HG03521 (cell line): ENCODE data around the gene CDH20.
"Not testable (repeated sequence)": the region's sequence is repeated elsewhere in the genome, so short reads cannot be mapped to it uniquely, and the experiment has no call there.

ENCODE experiments used
- ATAC-seq: cut with Tn5 transposase; IDR thresholded peaks from one replicate; pipeline ENCODE4 v1.9.1; 2021; ENCODE audit warnings: mild to moderate bottlenecking, moderate library complexity; ENCODE audit not compliant: unreplicated experiment

Gene CDH20

DNA sequence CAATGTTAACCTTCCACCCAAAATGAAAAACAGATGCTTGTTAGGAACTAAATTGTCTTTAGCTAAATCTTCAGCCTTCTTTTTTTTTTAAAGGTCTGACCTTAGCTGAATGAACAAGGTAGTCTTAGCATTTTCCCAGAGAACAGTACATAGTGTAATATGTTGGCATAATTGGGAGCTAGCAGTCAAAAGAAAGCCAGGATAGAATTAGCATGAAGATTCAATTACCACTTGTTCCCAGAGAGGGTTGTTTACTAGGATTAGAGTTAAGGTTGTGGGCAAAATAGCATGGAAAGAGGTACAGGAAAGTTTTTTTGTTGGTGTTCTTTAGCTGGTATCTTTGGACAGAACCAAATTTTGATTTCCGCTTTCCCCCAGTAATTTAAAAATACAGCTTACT lies 6.9 kb downstream of the CDH20 start:
- ATAC-seq: no peak

GRCh38 chr18:61348230-61348629 lies 15.0 kb downstream of the CDH20 start:
- ATAC-seq: no peak

GRCh38 chr18:61350578-61350977 lies 17.3 kb downstream of the CDH20 start:
- ATAC-seq: no peak

DNA sequence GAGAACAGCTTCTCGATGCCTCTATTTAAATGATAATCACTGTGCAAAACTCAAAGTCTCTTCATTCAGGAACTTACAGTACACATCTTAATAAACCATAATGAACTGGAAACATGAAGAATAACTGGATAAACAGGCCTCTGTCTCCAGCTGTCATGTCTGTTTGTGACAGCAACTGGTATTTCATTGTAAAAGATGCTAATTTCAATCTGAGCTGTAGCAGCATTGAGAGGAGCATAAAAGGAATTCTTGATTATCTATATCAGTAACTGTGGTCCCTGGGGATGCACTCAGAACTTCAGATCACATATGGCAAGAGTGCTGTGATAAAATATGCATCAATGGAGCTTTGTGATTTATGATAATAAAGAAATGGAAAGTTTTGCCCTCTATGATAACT lies 18.8 kb downstream of the CDH20 start:
- ATAC-seq: no peak

GRCh38 chr18:61352611-61353010 lies 19.4 kb downstream of the CDH20 start:
- ATAC-seq: no peak

GRCh38 chr18:61360404-61361383 lies 27.5 kb downstream of the CDH20 start:
- peak; percentile 89 for ATAC-seq

DNA sequence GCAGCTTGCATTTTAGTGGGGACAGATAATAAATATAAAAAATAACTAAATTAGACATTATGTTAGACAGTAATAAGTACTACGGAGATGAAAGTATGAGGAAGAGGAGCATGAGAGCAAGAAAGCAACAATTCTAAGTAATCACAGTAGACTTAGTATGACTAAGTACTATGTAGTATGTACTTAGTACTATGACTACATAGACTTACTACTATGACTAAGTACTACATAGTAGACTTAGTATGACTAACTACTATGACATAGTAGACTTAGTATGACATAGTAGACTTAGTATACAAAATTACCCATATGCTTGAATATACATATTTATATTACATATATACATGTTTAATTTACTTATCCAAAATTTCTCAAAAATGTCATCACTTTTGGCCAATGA lies 29.3 kb downstream of the CDH20 start:
- ATAC-seq: no peak

GRCh38 chr18:61364953-61365352 lies 31.7 kb downstream of the CDH20 start:
- ATAC-seq: no peak

GRCh38 chr18:61368001-61368400 lies 34.8 kb downstream of the CDH20 start:
- no peak for ATAC-seq

DNA sequence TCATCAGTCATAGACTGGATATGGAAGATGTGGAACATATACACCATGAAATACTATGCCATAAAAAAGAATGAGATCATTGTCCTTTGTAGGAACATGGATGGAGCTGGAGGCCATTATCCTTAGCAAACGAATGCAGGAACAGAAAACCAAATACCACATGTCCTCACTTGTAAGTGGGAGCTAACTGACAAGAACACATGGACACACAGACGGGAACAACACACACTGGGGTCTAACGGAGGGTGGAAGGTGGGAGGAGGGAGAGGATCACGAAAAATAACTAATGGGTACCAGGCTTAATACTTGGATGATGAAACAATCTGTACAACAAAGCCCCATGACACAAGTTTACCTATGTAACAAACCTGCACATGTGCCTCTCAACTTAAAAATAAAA lies 36.4 kb downstream of the CDH20 start:
- ATAC-seq: not testable (repeated sequence)

GRCh38 chr18:61371111-61371510 lies 37.9 kb downstream of the CDH20 start:
- no peak for ATAC-seq

DNA sequence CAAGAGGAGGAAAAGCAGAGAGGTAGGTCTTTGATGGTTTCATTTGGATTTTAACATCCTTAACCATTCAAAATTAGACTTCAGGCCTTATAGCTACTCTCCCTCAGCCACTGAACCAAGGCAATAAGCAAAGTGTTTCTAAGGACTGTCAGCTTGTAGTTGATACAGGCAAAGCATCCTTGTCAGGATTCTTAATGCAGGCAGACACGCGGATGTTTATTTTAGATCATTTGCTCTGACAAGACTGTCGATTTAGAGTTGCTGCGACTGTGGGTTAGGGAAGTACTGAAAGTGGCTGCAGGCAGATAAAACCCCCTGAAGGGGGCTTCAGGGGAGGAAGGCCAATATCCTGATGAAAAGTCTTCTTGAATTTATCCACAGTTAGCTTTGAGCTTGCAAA lies 46.6 kb downstream of the CDH20 start:
- ATAC-seq: no peak

DNA sequence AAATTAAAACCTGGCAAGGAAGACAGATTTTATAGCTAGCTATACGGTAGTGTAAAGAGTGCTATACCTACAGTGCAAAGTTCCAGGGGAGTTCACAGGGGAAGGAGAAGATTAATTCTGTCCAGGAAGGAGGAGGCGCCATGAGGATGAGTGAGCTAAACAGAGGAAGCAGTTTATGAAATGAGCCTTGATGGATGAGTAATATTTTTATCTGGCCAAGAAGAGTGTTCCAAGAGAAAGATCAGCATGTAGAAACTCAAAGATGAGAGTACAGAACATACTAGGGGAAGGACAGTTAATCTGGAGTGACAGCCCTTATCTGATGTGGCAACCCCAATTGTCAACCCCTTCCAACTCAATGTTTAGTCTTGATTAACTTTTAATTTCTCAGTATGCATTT lies 54.8 kb downstream of the CDH20 start:
- no peak for ATAC-seq

GRCh38 chr18:61394983-61395382 lies 61.8 kb downstream of the CDH20 start:
- no peak for ATAC-seq

DNA sequence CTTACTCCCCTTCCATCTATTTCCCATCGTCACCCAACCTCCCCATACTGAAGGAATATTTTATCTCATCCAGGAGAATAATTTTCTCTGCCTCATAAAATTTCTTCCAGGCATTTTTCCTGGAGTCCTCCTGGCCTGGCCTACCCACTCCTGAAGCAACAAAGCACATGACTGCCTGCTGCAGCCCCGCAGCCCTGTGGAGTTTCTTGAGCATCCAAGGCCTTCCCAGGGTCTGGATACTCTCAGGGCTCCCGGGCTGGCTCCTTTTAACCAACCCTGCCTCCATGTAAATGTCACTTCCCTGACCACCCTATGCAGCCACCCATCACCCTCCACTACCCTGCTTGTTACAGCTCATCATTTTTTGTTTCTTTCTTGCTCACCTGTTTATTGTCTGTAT lies 64.0 kb downstream of the CDH20 start:
- ATAC-seq: no peak

DNA sequence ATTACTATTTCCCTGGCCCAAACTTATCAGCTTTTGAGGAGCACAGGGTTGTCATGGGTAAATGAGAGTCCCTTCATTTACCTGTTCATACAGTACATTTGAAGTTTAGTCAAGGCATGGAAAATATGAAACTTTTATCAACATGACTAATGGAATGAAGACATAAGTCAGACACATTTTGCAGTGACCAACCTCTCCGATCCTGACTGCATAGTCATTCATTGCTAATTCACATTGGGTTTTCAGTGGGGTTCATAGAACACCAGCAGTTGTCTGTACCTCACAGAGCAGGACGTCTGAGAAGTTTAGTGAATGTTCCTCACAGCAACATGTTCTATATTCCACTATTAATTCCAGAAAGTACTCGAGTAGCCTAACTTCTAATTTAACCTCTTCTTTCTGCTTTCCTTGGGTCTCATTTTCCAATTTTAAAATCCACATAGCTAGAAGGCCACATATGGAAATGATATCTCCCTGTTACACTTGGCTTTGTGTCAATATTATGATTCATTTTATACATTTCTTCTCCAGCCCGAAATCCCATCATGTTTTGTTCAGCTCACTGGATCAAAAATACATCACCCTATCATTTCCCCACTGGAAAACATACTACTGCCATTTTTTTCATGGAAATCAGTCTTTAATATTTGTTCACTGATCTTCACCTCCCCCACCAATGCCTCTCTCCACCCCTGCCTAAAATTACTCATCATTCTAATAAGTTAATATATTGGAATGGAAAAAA lies 65.9 kb downstream of the CDH20 start:
- no peak for ATAC-seq

DNA sequence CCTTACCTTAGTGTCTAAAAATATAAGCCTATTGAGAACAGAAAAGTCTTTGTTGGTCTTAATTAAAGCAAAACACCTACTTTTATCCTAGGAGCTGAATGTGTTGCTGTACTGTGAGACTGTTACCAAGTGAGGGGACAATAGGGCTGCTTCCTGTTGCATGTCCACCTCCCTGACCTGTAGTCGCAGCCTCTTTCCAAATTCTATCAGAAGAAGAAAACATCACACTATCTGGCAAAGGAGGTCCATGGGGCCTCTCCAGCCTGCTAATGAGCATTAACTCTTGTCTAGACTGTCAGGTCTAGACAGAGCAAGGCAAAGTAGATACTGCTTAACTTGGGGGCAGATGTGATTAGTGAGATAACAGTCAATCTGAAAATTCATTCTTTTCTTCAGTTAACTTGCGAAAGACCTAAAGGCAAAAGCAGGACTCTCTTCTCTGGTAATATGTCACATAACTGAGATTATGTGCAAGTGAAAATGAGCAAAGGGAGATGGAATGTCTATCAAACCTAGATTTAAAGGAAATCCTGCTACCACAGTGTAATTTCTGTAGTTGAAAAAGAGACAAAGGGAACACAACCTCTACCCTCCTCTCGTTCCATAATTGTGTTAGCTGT lies 66.9 kb downstream of the CDH20 start:
- no peak for ATAC-seq

DNA sequence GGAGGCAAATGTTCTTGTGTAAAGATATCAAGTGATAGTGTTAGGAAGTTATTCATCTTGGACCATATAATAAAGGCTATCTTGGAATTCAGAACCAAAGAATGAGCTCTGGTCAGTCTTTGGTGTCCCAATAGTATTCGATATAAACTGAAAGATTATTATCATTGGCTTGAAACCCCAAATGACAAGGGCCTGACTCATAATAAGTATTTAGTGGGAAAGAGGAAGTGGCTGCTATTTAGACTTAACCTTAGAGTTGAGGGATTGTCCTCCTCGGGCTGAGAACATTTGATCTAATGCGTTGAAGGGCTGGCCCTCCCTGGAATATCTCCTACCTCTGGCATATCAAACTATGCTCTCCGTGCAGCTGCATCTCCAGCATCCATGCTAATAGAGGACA lies 67.5 kb downstream of the CDH20 start:
- no peak for ATAC-seq

GRCh38 chr18:61402726-61403125 lies 69.5 kb downstream of the CDH20 start:
- no peak for ATAC-seq

- ATAC-seq: no peak
These were observed 80.2 kb downstream of the CDH20 start for GRCh38 chr18:61413396-61413795.

- no peak for ATAC-seq
These were observed 80.9 kb downstream of the CDH20 start for GRCh38 chr18:61414086-61414485.

DNA sequence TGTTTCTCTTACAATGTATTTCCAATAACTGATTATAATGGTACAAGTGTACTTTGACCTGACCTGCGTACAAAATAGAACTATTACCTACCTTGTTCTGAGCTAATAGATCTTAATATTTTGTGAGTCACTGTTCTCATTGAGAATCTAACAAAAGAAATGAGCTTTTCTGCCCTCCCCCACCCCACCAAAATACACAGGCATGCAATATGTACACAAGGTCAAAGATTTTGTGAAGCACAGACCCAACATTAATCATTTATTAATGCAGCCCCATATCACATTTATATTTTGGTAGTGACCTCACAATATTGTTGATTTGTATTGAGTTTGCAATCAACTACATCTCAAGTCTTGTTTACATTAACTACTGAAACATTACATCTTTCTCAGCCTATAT lies 86.5 kb downstream of the CDH20 start:
- ATAC-seq: no peak
